Cerebellar nuclear complex (tissue), 1 donor: ENCODE measurements around the gene C19orf85.
"Not testable (repeated sequence)": the region's sequence is repeated elsewhere in the genome, so short reads cannot be mapped to it uniquely, and the experiment has no call there.

Experiments
- DNase-seq, 2 experiments: peaks; one replicate each; lab custom pipeline; 2025; lab: John Stamatoyannopoulos, UW

C19orf85 gene

GRCh38 chr19:55440411-55441105 lies 24.0 kb downstream of the C19orf85 start:
- DNase-seq, result no peak

- no peak for DNase-seq
Measured at GRCh38 chr19:55439052-55439451, 25.5 kb downstream of the C19orf85 start.

- no peak for DNase-seq
Measured at GRCh38 chr19:55437410-55437809, 27.1 kb downstream of the C19orf85 start.

GRCh38 chr19:55436847-55437246 lies 27.7 kb downstream of the C19orf85 start:
- no peak for DNase-seq

GRCh38 chr19:55435020-55435419 lies 29.5 kb downstream of the C19orf85 start:
- DNase-seq, result no peak

- DNase-seq, result no peak
Measured at GRCh38 chr19:55434356-55434919, 30.1 kb downstream of the C19orf85 start.

GRCh38 chr19:55433292-55433691 lies 31.3 kb downstream of the C19orf85 start:
- no peak for DNase-seq

GRCh38 chr19:55432241-55432959 lies 32.2 kb downstream of the C19orf85 start:
- DNase-seq, result no peak

- no peak for DNase-seq
Measured at GRCh38 chr19:55431183-55431582, 33.4 kb downstream of the C19orf85 start.

GRCh38 chr19:55426042-55426441 lies 38.5 kb downstream of the C19orf85 start:
- no peak for DNase-seq

GRCh38 chr19:55424518-55424917 lies 40.0 kb downstream of the C19orf85 start:
- DNase-seq, result no peak

- no peak for DNase-seq
Measured at GRCh38 chr19:55423225-55424005, 41.1 kb downstream of the C19orf85 start.

- not testable (repeated sequence) for DNase-seq
Measured at GRCh38 chr19:55421281-55421680, 43.3 kb downstream of the C19orf85 start.

GRCh38 chr19:55419624-55420236 lies 44.8 kb downstream of the C19orf85 start:
- DNase-seq, result no peak

GRCh38 chr19:55419103-55419502 lies 45.4 kb downstream of the C19orf85 start:
- DNase-seq, result no peak

- no peak for DNase-seq
Measured at GRCh38 chr19:55418185-55418584, 46.4 kb downstream of the C19orf85 start.
